GM12873 (cell line): Measurements from ENCODE around the gene SCLT1.

Experiments
- TF ChIP-seq, protein P1 (sequence below): IDR thresholded peaks from 2 replicates; pipeline ENCODE4 v1.5.1; 2012; ENCODE audit warnings: low read depth, mild to moderate bottlenecking, moderate library complexity, low read length, control low read depth; ENCODE audit not compliant: insufficient read depth; ENCODE audit errors: missing control alignments

The SCLT1 gene

DNA sequence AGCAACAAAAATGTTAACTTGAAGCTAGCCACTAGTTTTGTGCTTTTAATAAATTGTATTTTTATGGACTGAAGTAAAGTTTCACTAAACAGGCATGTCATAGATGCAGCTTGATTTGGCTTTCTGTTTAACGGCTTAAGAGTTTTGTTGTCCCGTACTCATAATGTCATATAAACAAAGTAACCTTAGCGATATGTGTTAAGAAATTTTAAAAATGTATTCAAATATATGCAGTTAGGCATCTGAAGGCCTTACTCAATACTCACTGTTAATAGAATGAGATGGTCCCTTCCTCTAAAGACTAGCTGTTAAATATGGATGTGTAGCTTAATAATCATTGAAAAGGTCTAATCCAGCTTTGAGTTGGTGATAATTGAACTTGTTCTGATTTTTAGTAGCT is 1.0 kb upstream of the SCLT1 start:
- TF ChIP-seq, protein P1, sequence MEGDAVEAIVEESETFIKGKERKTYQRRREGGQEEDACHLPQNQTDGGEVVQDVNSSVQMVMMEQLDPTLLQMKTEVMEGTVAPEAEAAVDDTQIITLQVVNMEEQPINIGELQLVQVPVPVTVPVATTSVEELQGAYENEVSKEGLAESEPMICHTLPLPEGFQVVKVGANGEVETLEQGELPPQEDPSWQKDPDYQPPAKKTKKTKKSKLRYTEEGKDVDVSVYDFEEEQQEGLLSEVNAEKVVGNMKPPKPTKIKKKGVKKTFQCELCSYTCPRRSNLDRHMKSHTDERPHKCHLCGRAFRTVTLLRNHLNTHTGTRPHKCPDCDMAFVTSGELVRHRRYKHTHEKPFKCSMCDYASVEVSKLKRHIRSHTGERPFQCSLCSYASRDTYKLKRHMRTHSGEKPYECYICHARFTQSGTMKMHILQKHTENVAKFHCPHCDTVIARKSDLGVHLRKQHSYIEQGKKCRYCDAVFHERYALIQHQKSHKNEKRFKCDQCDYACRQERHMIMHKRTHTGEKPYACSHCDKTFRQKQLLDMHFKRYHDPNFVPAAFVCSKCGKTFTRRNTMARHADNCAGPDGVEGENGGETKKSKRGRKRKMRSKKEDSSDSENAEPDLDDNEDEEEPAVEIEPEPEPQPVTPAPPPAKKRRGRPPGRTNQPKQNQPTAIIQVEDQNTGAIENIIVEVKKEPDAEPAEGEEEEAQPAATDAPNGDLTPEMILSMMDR: no peak

DNA sequence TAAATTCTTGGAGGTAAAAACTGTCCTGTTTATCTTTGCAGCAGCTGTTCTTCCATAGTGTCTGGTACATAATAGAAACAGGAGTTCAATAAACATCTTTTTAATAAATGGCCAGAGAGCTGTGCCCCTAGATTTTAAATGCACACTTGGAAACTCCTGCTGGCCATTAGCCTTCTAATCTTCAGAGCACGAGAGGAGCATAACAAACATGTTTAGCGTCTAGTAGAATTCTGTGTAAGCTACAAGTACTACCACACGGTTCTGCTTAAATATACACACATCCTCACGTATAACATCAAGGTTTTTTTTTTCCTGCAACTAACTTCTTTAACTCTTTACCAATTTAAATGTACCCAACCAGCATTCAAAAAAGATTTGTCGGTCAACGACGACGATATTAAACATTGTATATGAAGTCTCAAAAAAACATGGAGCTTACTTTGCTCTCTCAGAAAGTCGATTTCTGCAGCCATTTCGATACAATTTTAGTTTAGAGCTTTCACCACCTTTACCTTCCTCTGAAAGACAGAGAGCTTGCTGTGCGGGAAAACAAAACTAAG is 628 bp downstream of the SCLT1 start:
- TF ChIP-seq, protein P1: no peak

DNA sequence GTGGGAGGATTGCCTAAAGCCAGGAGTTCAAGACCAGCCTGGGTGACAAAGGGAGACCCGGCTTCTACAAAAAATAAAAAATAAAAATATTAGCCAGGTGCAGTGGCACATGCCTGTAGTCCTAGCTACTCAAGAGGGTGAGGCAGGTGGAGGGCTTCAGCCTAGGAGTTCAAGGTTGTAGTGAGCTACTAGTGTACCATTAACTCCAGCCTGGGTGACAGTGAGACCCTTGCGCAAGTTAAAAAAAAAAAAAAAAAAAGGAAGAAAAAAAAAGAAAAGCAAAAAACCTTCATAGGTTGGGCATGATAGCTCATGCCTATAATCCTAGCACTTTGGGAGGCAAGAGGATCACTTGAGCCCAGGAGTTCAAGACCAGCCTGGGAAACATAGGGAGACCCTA is 5.8 kb downstream of the SCLT1 start:
- TF ChIP-seq, protein P1: no peak

GRCh38 chr4:129085472-129085871 is 7.9 kb downstream of the SCLT1 start:
- TF ChIP-seq, protein P1: no peak

GRCh38 chr4:129082302-129082701 is 11.0 kb downstream of the SCLT1 start:
- TF ChIP-seq, protein P1: no peak

- TF ChIP-seq, protein P1: no peak
These were observed 13.2 kb downstream of the SCLT1 start for GRCh38 chr4:129080129-129080528.

DNA sequence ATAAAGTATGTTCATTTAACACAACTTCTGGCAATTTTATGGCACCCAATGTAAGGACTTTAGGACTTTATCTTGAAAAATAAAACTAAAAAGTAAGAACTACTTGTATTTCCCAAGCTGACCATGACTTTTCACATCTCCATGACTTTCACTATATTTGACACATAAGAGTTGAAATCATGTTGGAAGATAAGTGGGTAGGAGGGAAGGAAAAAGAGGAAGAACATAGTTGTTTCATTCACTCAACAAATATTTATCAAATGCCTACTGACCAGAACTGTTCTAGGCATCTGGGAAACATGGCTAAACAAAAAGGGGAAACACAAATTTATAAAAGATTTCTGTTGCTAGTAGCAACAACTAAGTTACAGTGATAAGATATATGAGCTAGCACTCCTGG is 16.0 kb downstream of the SCLT1 start:
- TF ChIP-seq, protein P1: no peak
